HG03066 (cell line): ENCODE measurements around the gene AK8.

Experiments
- ATAC-seq: cut with Tn5 transposase; IDR thresholded peaks from one replicate; pipeline ENCODE4 v1.9.1; 2021; ENCODE audit warnings: low read depth; ENCODE audit not compliant: unreplicated experiment

Gene AK8

DNA sequence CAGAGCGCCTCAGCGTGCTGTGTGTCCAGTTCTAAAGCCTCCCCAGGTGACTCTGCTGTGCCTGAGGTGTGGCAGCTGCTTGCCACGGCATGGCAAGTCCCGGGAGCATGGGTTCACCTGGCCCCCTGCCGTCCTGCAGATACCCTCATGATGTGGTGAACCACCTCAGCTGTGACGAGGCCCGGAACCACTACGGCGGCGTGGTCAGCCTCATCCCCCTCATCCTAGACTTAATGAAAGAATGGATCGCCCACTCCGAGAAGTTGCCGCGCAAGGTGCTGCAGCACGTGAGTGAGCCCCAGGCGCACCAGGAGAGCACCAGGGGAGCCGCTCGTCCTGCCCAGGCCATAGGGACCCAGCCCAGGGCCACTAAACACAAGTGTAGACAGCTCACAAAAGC is 10.1 kb upstream of the AK8 start:
- ATAC-seq, result no peak

DNA sequence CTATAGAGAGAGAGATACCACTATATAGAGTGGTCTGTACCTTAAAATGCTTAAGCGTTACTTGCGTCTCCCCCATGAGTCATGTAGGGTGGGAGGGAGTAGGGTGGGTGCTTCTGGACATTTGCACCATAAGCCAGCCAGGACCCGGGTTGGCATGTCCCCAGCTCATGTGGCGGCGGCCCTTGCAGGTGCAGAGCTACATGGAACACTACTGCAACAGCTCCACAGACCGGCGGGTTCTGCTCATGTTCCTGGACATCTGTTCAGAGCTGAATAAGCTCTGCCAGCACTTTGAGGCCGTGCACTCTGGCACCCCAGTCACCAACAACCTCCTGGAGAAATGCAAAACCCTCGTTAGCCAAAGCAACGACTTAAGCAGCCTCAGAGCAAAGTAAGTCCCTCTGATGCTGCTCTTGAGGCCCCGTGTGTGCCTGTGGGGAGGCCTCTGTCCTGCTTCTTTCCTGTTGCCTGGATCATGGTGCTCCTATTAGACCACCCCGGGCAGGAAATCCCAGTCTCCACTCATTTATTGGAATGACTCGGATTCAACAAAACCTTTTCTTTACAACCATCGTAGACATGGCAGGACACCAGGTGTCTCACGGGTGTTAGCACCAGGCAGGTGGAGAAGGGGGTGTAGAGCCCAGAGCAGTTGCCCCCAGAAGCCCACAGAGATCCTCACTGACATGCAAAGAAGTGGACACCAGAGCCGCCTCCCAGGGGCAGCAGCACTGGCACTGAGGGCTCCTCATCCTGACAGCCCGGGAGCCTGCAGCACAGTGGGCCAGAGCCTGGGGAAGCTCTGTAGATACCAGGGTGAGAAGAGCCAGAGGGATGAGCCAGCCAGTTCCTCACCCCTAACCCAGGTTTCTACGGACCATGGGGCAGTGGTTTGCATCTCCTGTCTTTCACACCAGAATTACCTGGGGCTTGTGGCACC is 9.4 kb upstream of the AK8 start:
- no peak for ATAC-seq

- no peak for ATAC-seq
These were observed 8.2 kb upstream of the AK8 start for GRCh38 chr9:132886334-132886725.

- no peak for ATAC-seq
These were observed 7.7 kb upstream of the AK8 start for GRCh38 chr9:132885720-132886333.

DNA sequence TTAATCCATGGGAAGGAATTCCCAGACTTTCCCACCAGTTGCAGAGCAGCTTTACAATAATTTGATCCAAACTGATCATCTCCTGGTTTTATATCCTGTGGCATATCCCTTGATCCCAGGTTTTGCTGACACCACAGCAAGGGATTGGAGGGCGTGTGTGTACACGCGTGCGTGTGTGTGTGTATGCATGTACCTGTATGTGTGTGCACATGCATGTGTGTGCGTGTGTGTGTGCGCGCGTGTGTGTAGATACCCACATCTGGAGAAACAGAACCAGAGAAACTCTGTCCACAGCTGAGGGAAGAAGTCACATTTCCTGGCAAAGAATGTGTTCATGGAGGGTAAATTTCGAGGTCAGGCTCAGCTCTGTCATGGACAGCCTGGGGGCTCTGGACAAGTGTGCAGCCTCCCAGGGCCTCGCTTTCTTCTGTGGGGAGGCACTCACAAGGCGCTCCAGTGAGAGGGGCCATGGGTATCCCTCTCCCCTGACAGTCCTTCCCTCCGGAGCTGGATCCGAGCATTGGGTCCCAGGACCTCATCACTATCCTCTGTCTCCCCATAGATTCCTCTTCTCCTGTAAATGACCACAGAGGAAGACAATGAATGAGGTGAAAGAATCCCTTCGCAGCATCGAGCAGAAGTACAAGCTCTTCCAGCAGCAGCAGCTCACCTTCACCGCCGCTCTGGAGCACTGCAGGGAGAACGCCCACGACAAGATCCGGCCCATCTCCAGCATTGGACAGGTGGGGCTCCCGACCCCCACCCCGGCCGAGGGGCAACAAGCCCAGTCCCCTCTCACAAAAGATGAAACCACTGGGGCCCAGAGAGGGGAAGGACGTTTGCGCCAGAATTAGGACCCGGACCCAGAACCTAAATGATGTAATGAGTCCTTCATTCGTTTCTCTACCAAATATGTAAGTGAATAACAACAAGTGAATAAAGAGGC is 5.5 kb upstream of the AK8 start:
- no peak for ATAC-seq

- ATAC-seq, result no peak
These were observed 4.5 kb upstream of the AK8 start for GRCh38 chr9:132882616-132883015.

DNA sequence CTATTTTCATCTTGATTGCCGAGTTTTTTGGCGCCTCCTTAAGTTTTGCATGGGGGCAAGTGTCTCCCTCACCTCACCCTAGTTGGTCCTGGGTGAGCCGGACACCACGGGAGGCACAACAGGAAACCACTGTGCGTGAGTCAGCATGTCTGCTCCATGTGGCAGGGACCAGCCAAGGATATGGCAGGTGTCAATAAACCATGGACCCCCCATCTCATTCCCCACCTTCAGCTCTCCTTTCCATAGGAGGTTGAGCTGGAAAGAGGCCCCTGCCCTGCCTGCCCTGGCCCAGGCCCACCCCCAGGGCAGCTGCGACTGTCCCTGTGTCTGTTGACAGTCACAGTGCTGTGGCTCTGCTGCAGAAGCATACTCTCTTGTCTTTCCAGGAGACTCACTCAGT is 3.7 kb upstream of the AK8 start:
- no peak for ATAC-seq

GRCh38 chr9:132880324-132880661 is 2.2 kb upstream of the AK8 start:
- ATAC-seq, result no peak

DNA sequence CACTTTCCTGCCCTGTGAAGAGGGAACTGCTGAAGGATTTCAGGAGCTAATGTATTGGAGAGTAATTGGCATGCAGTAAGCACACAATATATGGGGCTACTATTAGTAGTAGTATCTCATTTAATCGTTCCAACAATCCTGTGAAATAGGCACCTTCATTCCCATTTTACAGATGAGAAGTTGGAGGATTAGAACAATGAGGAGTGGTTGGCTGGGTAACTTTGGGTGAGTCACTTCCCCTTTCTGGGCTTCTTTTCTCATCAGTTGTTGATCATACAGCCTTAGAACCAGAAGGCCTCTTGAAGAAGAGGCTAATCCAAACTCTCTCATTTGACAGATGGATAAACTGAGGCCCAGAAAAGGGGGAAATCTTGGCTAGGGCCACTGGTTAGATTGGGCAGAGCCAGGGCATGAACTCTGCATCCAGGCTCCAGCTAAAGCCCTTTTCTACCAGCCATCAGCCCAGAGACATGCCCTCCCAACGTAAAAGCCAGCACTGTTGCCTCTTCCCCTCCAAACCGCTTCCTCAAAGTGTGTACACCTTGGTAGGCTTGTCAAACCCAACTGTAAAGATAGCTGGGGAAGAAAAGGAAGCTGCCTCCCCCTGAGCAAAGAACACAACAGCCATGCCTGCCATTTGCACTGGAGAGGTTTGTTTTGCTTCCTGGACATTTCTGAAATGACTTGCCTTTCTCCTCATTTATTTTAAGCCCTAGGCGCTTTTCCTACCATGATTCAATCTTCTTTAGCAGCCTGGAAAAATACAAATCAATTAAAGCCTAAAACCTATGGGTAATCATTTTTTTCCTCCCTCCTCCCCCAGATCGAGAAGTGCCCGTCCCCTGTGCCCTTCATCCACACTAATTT is 1.6 kb upstream of the AK8 start:
- ATAC-seq, result no peak

- ATAC-seq, result no peak
These were observed 792 bp upstream of the AK8 start, which contains the start of gene SPACA9 for GRCh38 chr9:132878695-132879456. Gene SPACA9 (plus strand): TSS chr9:132878898. CDS start chr9:132883948, 5,050 bp downstream.

- ATAC-seq, result no peak
These were observed 643 bp downstream of the AK8 start for GRCh38 chr9:132877458-132877823.

GRCh38 chr9:132876849-132877248 is 1.2 kb downstream of the AK8 start:
- ATAC-seq, result no peak

- no peak for ATAC-seq
These were observed 2.9 kb downstream of the AK8 start for GRCh38 chr9:132875159-132875558.

GRCh38 chr9:132873403-132873802 is 4.7 kb downstream of the AK8 start:
- ATAC-seq, result no peak

GRCh38 chr9:132869266-132869665 is 8.8 kb downstream of the AK8 start:
- no peak for ATAC-seq

DNA sequence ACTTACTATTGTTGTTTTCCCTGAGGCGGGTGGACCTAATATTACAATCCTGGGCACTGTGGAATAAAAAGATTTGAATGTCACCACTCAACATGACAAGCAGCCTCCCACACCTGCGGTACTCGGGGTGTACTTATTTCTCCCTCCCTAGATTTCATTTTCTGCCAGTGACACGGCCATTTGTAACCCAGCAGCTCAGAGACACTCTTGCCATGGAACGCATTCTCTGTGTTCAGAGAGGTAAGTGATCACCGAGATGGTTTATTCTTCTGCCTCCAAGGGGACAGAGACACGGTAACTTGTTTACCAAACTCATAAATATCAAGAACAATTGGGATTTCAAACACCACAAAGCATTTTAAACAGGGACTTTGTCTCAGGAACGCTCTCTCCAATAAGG is 11.2 kb downstream of the AK8 start:
- no peak for ATAC-seq

- no peak for ATAC-seq
These were observed 13.4 kb downstream of the AK8 start for GRCh38 chr9:132864691-132865090.

- ATAC-seq, result no peak
These were observed 13.8 kb downstream of the AK8 start for GRCh38 chr9:132864277-132864676.

DNA sequence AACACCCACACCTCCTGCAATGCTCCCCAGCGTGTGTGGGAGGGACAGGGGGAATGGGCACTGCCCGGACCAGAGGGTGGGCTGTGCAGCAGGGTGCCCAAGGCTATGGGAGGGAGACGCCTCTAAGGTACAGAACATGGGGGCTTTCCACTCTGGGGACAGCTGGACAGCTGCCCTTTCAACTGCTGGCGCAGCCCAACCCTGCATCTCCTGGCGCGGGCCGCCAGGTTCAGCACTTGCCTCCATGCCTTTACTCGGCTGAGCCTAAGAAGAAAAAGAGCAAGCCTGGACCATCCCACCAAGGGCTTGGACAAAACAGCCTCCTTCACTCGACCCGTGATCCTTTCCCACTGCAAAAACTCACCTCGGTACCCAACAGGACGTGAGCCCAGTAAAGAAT is 15.0 kb downstream of the AK8 start:
- ATAC-seq, result no peak
